GM18858 (cell line): ENCODE data around the gene STAT4.

Experiments
- ATAC-seq: cut with Tn5 transposase; IDR thresholded peaks from one replicate; pipeline ENCODE4 v1.9.1; 2021; ENCODE audit not compliant: unreplicated experiment

Gene STAT4

GRCh38 chr2:191086706-191087105, 64.1 kb downstream of the STAT4 start:
- ATAC-seq: no peak

DNA sequence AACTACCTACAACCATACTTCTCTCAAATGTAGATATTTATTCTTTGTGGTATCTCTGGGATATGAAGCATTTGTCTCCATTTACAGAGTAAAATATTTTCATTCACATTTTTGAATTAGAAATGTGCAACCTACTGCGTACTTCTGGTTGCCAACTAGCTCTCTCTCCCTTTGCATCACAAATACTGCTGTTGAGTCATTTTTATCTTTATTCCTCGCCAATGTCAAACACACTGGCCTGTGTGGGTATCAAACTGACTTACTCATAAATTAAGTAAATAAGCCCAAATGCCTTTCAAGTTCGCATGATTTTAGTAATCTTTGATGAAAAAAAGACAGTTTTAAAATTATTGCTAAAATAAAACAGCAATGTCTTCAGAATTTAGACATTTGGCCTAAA, 67.3 kb downstream of the STAT4 start:
- no peak for ATAC-seq

DNA sequence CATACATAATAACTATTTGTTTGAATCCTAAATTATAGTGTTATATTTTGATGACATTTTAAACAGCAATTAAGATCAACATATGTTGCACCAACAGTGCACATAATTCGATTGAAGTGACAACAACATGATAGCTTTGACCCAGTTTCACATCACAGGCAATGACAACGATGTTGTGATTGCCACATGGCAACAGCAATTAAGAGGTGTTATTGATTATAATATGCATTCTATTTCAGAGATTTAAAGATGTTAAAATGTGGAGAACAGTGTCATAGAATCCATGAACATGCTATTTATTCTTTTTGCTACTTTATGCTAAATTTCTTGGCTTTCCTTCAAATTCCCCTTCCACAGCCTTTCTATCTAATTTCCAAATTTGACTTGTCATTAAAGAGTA, 68.5 kb downstream of the STAT4 start:
- ATAC-seq: no peak

- no peak for ATAC-seq
Measured at GRCh38 chr2:191081411-191082155, 69.2 kb downstream of the STAT4 start.

DNA sequence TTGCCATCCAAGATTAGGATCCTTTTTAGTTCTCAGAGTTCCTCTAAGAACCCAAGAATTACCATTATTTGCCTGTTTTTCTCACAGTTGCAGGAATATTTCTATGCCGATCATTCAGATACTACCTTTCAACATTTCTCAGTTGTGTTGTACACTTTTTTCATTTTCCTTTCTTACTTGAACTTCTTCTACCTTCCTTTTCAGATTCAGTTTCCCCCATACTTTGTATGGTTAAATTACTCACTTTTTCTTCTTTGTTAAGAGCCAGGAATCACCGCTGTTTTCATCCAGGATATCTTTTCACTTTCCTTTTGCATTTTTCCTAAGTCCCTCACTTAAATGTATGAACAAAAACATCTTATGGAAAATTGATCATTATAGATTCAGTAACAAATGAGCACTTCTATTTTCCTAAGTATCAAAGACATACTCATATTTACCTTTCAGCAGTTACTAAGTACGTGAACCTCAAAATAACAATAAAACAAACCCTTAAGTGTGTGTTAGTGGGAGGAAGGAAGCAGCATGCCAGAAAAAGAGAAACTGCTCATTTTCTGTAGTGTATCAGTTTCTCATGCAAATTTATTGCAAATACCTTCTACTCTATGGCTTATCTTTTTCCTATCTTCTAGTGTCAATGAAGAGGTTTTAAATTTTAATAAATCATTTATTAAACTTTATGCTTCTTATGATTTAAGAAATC, 72.5 kb downstream of the STAT4 start:
- no peak for ATAC-seq

- ATAC-seq: no peak
Measured at GRCh38 chr2:191070276-191070675, 80.5 kb downstream of the STAT4 start.

- no peak for ATAC-seq
Measured at GRCh38 chr2:191069606-191070005, 81.2 kb downstream of the STAT4 start.

- no peak for ATAC-seq
Measured at GRCh38 chr2:191066919-191067233, 83.9 kb downstream of the STAT4 start.

GRCh38 chr2:191066197-191066918, 84.4 kb downstream of the STAT4 start:
- no peak for ATAC-seq

DNA sequence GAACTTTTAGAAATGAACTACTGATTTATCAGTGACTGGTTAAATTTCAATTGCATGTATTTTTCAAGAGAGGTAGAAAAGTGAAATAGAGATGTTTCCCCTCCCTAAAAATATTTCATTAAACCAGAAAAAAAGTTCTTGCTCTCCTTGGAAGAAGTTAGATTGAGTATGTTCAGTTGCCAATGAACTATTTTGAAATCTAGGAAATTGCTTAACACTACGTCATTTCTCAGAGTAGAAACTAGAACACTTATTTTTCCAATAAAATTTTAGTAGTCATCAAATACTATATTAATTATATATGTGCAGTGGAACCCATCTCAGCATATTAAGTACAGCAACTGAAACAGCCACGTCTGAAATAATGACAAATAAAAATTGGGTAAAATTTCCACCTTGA, 85.0 kb downstream of the STAT4 start:
- ATAC-seq: no peak

DNA sequence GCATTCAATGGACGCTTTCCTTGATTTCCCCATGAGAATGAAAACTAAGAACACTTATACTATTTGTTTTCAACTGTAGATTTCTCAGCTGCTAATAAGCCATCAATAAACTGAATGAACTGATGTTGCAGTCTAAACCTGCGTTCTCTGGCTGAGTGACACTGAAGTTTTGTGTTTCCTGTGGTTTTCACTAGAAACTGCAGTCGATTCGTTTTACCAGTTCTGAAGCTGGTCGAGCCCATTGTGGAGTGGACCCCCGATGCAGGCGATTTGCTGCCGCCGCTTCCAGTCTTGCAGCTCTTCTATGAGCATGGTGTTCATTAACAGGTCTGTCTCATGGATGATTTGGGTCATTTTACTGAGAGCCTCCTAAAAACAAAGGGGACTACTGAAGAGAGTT, 86.2 kb downstream of the STAT4 start:
- ATAC-seq: no peak

GRCh38 chr2:191063584-191063983, 87.2 kb downstream of the STAT4 start:
- no peak for ATAC-seq

DNA sequence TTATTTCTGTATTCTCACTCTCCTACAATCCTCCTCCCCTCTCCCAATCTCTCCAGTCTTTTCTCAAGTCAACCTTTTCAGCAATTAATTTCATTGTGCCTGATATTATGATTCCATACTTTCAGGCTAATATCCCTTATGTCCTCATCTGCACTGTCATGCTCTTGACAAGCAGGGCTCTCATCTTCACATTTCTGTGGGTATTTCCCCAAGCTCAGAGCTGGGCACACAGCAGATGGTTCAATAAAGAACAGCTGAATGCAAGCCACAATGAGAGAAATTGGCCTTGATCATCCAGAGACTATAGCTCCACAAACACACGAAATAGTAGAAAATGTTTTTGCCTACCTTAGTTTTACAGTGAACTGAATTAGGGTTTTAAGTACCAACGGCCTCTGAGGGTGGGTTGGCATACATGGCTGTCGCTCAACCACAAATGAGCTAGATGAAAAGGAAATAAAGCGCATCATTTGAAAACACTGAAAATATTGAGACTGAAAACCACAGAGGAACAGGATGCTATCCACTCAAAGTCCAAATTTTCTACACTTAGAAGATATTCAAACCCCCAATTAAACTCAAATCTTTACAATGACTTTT, 89.3 kb downstream of the STAT4 start:
- no peak for ATAC-seq

- ATAC-seq: no peak
Measured at GRCh38 chr2:191059308-191059707, 91.5 kb downstream of the STAT4 start.

- no peak for ATAC-seq
Measured at GRCh38 chr2:191056228-191056627, 94.6 kb downstream of the STAT4 start.

GRCh38 chr2:191053256-191053655, 97.5 kb downstream of the STAT4 start:
- no peak for ATAC-seq

- ATAC-seq: no peak
Measured at GRCh38 chr2:191051825-191052778, 98.7 kb downstream of the STAT4 start.

- ATAC-seq: no peak
Measured at GRCh38 chr2:191051177-191051576, 99.6 kb downstream of the STAT4 start.

GRCh38 chr2:191050640-191050987, 100.2 kb downstream of the STAT4 start:
- ATAC-seq: no peak

DNA sequence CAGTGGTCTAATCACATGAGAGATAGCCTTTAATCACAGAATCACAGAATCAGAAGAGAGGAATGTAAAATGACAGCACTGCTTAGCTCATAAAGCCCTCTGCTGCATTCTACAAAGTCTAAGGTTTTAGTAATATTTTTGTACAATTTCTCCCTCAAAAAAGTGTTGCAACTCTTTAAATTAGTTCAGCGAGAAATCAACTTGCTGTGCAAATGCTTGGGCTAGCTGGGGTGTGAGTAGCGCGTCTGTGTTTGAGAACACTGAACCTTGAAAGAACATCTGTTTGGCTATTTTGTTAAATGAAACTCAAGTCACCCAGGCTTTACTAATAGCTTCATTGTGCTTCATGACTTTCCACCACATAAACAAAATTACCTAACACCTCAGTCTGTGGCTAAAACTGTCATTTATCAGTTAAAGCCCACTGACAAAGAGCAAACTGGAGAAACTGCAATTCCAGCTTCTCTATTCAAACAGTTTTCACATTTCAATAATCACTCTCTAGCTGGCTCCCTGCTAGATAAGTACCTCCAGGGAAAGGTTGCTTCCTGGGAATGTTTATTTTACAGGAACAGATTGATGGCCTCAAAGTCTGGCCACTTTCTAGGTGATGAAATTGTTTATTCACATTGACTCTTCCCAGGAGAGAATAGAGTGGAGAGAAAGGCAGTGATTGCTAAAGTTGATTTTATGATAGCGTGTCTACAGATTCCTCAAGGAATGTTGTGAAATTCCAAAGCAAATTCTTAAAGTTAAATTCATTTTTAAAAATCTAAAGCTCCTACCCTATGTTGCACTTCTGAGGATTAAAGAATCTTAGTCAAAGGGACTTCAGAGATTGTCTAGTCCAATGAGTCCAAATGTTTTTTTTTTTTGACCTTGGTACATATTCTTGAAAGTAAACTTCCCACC, 100.8 kb downstream of the STAT4 start:
- ATAC-seq: peak; percentile 80
